ENCODE measurements around the gene SRSF3.
"Not testable (repeated sequence)": the region's sequence is repeated elsewhere in the genome, so short reads cannot be mapped to it uniquely, and the experiment has no call there.

SRSF3 gene

DNA sequence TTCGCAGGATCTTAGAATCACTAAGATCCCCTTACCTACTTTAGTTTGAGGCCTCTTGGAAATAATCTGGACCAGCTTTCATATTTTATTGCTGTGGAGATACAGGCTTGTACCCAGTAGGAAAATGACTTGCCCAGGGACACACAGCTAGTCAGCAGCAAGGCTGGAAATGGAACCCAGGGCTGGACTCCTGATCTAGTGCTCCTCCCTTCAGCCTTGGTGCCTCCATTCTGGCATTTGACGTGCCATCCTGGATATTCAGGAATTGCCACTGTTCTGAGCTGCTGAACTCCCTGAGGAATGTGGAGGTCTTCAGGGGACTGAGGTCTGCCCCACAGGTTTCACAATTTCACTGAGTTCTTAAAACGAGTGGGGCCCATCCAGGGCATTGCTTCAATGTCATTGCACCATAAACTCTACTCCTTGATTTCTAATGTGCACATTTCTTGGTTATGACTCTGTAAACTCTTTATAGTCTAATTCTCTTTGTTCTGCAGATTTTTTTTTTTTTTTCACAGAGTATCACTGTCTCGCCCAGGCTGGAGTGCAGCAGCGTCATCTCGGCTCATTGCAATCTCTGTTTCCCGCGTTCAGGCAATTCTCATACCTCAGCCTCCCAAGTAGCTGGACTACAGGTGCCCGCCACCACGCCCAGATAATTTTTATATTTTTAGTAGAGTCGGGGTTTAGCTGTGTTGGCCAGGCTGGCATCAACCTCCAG is 57.7 kb downstream of the SRSF3 start:
- no peak for DNase-seq

DNA sequence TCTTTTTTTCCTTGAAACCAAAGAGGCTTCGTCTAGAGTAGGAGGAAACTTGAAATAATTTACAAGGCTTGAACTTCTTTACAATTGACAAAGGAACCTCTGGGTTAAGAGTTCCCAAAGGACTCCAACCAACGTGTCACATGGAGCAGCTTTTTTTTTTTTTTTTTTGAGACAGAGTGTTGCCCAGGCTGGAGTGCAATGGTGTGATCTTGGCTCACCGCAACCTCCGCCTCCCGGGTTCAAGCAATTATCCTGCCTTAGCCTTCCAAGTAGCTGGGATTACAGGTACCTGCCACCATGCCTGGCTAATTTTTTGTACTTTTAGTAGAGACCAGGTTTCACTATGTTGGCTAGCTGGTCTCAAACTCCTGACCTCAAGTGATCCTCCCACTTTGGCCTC is 60.3 kb downstream of the SRSF3 start:
- DNase-seq = not testable (repeated sequence)

All from CD4-positive, alpha-beta T cell treated with Interleukin-12 subunit alpha and Interleukin-12 subunit beta, for 1 hour (primary cell).